Activated CD4-positive, alpha-beta T cell treated with anti-CD3 and anti-CD28 coated beads, Interleukin-10, Interleukin-2, amounts not matched to agents 100 ng/mL and 50 ng/mL, durations not matched to agents 16 hours and 8 hours (primary cell): Measurements from ENCODE around the gene AP2B1.
A peak's percentile ranks its signal among the peaks of the same experiment; 100 is the strongest.

Experiments used
- DNase-seq: peaks from one replicate; pipeline ENCODE4 v3.0.0-alpha.2; 2020

The AP2B1 gene

DNA sequence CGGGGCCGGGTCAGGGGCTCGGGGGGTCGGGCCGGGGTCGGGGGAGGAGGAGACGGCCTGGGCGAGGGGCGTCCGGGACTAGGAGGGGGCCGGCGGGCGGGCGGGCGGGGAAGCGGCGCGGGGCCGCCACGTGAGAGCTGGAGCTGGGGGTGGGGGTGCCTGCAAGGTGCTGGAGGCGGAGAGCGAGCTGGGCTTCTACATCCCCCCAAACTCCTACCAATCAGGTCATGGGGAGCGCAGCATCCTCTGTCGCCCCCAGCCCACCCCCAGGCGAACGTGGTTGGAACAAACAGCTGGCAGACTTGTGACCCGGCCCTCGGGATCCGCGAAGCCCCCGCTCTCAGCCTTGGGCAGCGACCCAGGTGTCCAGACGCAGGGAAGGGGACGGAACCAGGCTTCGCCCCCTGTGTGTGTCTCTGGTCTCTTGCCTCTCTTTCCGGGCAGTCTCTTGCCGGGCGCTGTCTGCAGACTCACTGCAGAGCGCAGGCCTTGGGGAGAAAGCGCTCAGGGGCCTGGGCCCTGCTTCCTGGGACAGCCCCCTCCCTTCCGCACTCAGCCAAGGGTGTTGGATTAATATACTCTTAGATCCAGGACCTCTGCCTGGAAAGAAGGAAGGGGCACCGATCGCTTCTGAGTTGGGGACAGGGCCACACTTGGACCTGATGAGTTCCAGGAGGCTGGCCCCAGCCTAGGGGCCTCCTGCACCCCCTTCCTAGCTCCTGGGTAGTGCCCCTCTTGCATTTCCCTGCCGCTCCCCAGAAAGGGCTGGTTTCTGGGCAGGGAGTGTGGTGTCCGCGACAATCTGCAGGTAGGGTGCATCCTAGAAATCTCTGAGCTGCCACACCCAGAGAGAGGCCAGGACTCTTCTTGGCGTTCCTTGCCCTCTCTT, 145.0 kb downstream of the AP2B1 start:
- no peak for DNase-seq

DNA sequence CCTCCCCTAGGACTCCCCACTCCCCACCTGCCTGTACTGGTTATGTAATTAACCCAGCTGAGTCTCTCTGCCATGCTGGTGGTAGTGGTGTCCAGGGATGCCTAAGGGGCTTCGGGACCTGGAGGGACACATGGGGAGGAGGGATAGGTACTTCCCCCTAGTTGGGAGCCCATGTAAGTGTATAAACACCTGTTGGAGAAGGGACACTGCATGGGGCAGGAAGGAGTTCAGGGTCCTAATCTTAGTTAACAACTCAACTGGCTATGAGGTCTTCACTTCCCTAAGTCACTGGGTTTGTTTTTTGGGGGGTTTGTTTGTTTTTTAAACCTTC, 145.6 kb downstream of the AP2B1 start:
- DNase-seq = no peak

DNA sequence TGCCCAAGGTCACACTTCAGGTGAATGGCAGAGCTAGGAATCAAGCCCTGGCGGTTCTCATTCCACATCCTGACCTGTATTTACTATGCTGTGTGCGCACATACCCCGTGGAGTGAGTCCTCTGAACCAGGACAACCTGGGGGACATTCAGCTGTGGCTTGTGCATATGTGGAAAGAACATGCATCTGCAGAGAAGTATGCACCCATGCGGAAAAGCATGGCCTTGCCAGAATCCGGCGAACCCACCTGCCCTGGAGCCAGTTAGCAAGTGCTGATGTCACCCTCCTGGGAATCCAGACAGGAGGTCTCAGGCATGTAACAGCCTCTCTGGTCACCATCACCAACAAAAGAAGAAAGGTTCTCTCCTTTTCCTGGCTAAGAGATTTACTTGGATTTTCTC, 146.2 kb downstream of the AP2B1 start:
- no peak for DNase-seq

DNA sequence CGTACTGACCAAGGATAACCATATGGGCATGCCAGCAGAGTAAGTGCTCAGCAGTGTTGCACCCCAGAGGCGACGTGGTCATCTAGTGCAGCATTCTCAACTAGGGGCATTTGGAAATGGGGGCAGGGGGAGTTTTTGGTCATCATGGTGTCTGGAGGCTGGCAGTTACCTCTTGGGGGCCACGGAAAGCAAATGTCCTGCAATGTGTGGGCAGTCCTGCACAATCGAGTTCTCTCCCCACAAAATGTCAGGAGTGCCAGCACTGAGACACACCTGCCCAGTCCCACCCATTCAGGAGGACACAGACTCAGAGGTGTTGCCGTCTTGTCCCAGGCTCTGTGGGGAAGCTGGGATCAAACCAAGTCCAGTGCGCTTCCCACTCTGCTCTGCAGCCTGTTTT, 147.3 kb downstream of the AP2B1 start:
- no peak for DNase-seq

DNA sequence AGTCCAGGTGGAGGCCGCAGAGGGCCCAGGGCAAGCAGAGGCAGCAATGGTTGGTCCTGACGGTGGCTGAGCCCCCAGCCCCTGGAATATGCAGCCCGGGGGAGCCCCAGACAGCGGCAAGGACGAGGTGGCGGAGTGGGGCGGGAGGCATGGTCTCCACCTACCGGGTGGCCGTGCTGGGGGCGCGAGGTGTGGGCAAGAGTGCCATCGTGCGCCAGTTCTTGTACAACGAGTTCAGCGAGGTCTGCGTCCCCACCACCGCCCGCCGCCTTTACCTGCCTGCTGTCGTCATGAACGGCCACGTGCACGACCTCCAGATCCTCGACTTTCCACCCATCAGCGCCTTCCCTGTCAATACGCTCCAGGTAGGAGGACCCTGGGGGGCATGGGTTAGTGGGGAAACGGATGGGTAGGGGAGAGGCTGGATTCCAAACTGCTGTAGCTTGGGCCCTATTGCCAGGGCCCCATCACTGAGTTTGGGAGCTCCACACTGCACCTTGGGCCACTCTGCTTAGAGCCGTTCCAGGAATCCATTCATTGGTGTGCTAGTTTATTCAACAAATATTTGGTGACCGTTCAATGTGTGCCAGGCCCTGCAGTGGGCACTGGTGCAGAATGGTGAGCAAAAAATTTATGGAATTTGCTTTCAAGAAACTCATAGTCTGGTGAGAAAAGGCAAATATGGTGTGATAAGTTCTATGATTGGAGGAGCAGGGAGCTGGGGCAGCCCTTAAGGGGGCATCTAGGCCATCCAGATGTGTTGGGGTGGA, 148.1 kb downstream of the AP2B1 start:
- DNase-seq = no peak

DNA sequence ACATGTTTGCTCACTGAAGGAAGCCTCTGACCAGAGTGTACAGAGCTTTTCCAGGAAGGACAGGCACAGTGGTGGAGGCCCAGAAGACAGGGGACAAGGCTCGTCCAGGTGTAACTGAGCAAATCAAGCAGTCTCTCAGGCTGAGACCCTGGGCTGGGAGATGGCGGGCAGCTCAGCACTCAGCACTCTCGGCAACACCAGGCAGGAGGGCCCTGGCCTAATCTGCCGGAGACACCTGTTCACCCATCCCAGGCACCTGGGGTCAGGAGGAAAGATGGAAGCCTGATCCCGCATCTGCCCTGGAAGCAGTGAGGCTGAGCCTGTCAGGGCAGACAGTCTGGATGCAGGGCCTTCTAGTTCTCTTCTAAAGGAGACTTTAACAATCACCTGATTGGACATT, 149.1 kb downstream of the AP2B1 start:
- DNase-seq = no peak

DNA sequence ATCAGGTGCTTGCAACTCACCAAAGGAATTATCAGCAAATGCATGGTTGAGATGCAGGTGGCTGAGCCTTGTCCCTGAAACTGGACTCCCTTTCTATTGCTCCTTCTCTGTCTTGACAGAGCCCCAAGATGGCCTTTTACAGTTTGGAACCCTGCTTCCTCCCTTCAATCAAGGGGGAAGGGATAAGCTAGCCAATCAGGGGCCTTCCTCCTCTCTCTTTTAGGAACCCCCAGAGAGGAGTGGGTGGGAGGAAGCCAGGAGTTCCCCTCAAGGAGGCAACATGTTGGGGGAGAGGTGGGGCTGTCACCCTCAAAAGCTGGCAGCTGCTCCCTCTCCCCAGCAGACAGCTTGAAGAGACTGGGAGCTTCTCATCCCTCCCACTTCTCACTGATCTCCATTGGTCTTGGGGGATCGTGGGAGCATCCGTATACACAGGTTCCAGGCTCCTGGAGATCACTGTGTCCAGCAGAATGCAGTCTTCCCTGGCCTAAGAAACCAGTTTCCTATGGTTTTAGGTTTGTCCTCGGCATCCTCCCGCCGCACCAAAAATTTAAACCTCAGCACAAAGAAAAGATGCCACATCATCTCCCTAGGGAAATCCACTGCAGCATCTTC, 151.5 kb downstream of the AP2B1 start:
- DNase-seq = no peak

DNA sequence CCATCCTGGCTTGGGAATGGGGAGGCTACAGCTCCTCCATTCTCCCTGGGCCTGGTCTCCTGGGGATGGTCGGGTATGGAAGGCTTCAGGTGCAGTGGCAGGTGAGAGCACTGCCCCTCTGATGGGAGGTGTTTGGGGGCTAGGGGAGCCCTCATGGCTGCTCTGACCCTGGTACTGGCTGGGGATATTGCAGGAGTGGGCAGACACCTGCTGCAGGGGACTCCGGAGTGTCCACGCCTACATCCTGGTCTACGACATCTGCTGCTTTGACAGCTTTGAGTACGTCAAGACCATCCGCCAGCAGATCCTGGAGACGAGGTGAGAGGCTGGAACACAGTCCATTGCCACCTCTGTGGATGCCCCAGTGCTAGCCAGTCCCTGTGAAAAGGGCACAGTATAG, 153.1 kb downstream of the AP2B1 start:
- no peak for DNase-seq

DNA sequence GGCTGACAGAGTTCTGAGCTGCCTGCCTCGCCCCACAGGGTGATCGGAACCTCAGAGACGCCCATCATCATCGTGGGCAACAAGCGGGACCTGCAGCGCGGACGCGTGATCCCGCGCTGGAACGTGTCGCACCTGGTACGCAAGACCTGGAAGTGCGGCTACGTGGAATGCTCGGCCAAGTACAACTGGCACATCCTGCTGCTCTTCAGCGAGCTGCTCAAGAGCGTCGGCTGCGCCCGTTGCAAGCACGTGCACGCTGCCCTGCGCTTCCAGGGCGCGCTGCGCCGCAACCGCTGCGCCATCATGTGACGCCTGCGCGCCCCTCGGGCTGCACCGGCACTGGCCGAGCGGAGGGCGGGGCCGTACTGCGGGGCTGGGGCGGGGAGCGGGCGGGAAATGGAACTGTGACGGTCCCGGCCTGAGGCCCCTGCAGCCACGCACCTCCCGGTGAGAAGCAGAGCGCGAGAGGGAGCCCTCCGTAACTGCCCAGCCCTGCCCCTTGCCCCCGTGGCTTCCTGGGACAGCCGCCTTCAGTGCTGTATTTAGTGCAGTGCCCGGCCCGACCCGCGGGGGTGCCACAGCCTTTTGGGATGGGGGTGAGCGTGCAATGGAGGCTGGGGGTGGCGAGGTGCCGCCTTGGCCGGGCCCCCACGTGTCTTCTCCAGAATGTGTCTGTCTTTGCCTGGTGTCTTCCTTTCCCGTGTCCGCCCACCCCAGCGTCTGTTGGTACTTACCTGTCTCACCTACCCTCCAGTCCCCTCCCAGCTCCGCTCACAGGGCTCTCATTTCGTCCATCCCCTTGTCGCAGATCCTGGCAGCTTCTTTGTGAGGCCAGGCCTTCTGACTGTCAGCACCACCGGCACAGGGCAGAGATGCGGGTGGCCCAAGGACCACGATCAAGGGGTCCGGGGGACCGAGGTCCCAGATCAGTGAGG, 154.1 kb downstream of the AP2B1 start:
- DNase-seq = peak; percentile 14

DNA sequence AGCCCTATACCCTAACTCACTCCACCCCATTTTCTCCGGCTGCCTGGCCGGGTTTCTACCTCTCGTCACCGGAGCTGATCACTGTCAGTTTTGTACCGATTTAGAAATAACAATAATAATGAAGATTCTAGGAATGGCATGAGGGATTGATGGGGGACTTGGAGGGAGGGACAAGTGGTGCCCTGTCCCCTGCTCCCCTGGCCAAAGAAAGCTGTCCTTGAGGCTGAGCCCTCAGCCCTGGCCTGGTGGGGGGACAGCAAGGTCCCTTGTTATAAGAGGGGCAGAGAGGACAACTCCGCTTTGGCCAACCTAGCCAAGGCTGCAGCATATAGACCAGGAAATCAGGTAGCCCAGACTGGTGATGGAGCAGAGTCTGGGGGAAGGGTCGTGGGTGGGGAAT, 155.4 kb downstream of the AP2B1 start:
- no peak for DNase-seq

DNA sequence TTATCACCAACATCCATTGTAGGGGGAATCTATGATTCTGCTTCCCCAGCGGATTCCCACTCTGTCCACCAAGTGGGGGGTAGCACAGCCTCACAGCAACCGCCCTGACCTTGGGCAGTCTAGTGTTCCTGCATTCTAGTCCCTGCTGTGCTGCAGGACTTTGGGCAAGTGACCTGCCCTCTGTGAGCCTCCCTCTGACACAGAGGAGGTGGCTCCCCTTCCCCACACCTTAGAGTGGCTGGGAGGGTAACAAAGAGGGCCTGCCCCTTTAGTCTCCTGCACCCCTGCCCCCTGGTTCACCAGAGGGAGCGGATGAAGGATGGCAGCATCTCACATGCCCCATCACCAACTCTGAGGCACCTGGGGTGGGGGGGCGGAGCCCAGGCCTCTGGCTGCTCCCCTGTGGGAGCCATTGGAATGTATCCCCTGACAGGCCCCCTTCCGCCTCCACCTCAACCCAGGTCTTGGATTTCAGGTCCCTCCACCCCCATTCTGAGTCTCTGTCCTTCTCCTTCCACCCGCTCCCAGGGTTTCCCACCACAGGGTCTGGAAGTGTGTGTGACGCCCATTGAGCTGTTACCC, 155.9 kb downstream of the AP2B1 start:
- no peak for DNase-seq

DNA sequence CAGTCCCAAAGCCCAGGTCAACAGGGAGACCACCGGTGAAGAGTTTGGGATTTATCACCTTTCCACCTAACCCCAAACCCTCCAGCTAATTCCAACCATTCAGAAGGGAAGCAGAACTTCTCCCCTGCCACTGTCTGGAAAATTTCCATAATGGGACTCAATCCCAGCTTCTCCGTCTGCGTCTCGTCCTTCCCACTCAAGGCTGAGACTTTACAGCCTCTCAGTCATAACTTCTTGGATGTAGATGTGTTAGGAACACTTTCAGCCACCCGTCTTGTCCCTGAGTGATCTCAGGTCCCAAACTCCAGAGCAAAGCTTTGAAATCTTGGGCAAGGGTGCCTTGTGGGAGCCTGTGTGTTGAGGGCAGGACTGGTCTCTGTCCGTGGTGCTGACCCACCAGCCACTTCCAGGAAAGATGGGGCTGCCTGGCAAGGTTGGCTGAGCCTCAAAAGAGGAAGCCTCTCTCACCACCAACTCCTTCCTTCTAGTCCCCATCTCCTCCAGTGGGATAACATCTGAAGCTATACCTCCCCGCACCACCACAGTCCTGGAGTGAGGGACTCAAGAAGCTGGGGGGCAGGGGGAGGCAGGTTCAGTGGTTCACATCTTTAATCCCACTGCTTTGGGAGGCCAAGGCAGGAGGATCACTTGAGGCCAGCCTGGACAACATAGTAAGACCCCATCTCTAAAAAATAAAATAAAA, 156.7 kb downstream of the AP2B1 start:
- peak; percentile 23 for DNase-seq

DNA sequence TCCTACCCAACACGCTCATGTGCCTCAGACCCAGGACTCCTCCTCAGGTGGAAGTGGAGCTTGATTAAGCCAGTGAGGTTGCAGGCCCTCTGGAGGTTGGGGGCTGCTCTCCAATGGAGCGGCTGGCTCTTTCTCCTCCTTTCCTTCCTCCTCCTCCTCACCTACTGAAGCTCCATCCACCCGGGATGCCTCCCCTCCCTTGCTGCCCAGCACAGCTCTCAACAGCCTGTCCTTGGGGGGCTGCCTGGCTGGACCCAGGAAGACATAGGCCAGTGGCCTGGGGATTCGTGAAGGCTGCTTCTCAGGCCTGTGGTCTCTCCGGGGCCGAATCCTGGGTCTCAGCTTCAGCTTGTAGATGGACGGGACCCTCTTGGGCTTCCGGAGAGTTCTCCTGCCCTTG, 157.7 kb downstream of the AP2B1 start:
- no peak for DNase-seq

DNA sequence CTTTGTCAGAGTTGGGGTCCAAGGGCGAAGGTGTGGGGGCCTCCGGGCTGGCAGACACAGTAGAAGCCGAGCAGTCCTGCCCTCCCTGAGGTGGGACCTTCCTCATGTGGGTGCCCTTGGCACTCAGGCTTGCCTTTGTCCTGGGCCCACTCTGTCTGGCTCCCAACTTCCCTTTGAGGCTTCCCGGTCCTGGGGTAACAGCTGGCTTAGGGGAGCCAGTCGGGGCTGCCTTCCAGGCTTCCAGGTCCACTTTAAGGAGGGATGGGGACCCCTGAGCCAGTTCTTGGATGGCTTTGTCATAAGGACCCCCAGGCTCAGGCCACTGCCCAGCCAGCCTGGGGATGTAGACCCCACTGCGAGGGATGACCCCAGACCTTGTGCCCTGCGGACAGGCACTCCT, 158.1 kb downstream of the AP2B1 start:
- no peak for DNase-seq

DNA sequence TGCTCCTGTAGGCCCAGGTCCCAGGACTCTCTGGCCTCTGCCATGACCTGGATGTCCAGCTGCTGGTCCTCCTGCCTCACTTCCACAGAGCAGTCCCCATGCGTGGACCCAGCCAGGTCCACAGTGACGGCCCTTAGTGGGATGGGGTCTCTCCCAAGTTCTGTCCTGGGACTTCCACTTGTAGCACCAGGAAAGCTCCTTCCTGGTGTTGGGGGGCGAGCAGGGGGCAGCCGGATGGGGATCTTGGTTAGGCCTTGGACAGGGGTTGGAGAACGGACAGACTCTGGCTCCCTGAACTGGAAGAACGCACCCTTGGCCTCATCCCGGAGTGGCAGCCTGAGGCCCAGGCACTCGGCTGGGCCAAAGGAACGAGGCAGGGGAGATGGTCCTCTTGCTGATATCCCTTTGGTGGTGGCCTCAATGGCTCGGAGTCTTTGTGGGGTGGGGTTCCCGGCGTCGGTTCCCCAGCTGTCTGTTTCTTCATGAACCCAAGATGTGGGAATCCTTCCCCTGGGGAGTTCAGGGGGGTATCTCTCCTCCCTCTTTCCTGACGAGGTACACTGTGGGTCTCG, 158.7 kb downstream of the AP2B1 start:
- no peak for DNase-seq

DNA sequence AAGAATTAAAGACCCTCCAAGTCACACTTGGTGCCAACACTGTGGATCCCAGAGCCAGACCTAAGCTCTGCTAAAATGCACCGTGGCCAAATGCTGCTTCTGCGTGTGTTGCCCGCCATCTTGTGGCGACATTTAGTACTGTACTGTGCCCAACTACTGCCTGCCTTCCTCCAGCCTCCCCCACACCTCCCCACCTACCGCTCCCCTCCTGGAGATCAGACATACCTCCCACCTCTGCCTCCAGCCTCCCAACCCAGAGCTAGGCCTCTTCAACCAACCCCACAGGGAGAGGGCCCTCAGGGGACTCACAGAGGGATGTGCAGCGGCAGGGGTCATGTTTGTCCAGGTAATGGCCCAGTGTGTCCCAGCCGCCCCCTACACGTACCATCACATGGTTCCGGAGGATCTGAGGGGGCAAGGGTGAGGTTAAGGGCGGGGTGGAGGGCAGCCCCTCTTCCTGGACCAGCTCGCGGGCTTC, 160.5 kb downstream of the AP2B1 start:
- peak; percentile 79 for DNase-seq

DNA sequence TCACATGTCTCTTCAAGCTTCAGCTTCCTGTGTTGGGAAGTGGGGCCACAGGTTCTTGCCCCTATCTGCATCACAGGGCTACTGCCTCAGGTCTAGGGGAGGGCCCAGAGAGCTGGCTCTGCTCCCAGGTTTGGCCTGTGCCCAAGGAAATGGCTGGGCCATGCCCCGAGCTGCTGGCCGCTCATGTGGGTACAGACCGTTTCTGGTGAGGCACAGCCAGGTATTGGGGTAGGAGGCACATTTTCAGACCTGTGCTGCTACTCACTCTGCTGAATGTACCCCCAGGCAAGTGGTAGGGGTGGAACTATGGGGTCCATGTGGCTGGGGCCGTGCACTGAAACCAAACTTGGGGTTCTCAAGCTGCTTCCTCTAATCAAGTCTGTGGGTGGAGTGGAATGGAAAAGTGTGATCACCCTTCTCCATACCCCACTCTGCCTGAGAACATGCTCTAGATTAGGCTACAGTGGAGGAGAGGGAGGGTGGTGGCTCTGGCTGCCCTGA, 161.3 kb downstream of the AP2B1 start:
- no peak for DNase-seq

DNA sequence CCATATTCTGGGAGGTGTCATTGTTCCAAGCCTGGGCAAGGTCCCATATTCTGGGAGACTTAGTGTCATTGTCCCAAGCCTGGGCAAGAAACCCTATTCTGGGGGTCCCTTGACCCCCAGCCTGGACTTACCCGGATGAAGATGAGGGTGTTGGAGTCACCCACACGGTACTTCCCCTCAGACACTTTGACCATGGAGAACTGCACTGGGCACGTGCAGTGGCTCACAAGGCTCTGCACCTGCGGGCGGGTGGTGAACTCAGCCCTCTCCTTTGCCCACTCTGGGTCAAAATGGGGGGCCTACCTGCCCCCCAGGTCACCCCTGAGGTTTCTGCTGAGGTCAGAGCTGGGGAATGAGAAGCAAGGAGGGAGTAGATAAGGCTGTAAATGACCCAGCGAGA, 161.9 kb downstream of the AP2B1 start:
- no peak for DNase-seq

DNA sequence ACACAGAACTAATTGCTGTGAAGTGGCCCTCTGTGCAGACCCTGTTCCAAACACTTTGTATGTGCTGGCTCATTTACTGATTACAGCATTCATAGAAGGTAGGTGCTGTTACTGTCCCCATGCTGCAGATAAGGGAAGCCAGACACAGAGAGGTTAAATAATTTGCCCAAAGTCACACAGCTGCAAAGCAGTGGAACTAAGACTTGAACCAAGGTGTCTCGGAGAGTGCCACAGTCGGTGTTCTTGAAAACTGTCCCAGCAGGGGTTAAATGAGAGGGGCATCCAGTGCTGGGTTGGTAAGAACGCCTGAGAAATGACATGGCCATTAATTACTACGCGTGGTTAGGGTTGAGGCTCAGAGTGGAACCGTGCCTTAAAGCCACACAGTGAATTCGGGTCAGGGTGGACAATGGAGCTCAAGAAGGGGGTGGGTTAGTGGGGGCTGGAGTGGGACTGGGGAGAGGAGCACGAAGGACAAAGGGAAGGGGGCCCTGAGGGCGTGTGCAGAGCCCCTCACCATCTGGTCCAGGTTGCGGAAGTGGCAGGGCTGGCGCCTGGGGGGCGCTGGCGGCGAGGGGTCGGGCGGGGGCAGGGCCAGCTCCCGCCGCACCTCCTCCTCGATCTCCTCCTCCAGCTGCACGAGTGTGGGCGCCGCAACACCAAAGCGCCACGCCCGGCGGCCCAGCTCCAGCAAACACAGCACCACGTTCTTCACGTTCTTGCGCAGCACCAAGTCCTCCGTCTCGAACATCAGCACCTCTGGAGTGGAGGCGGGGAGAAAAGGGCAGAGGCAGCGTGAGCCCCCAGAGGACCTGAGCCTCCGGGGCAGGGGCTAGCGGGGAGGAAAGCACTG, 162.7 kb downstream of the AP2B1 start:
- no peak for DNase-seq
